Progenitor cell of endocrine pancreas (in vitro differentiated cells): Measurements from ENCODE around the gene CLEC3B. TPM values are rescaled to one million over a fixed set of nuclear protein-coding genes. Genes with fewer than 3 reads are reported as not detected.

Experiments used
- DNase-seq: peaks from one replicate; pipeline ENCODE4 v3.0.0; 2021; ENCODE audit warnings: low spot score; ENCODE audit not compliant: unreplicated experiment
- H3K27ac Mint-ChIP-seq: 2 replicates; pipeline ENCODE4 v1.8.0; 2021; ENCODE audit warnings: mild to moderate bottlenecking, moderate library complexity, mixed read lengths
- H3K27me3 Mint-ChIP-seq: 2 replicates; pipeline ENCODE4 v1.8.0; 2021; ENCODE audit warnings: mixed read lengths
- H3K36me3 Mint-ChIP-seq: 2 replicates; pipeline ENCODE4 v1.8.0; 2022; ENCODE audit warnings: mixed read lengths; ENCODE audit not compliant: insufficient read depth
- H3K4me1 Mint-ChIP-seq: 2 replicates; pipeline ENCODE4 v1.8.0; 2021; ENCODE audit warnings: low read depth, mixed read lengths
- H3K4me3 Mint-ChIP-seq: 2 replicates; pipeline ENCODE4 v1.8.0; 2021; ENCODE audit warnings: low read depth, mild to moderate bottlenecking, moderate library complexity, mixed read lengths
- H3K9me3 Mint-ChIP-seq: 2 replicates; pipeline ENCODE4 v1.8.0; 2021; ENCODE audit warnings: low read depth, mixed read lengths
- CTCF ChIP-seq: fragments of 200-600 bp; sonication (generic); IDR thresholded peaks from one replicate; pipeline ENCODE4 v1.5.0; 2021; ENCODE audit warnings: antibody characterized with exemption, mild to moderate bottlenecking; ENCODE audit not compliant: unreplicated experiment
- total RNA-seq: library from RNA; stranded (reverse); gene quantifications from 2 replicates; pipeline ENCODE4 v1.2.1, GENCODE V29; 2021

The CLEC3B gene
- total RNA-seq, 1 donor from 2014 or later = not detected

GRCh38 chr3:45020534-45020933 is 5.6 kb upstream of the CLEC3B start:
- Mint-ChIP-seq H3K36me3 (no peaks in the 10 kb centered on the region), H3K4me3 (no peak overlapping the region), H3K27ac (no peak overlapping the region)

GRCh38 chr3:45021524-45022297 is 4.4 kb upstream of the CLEC3B start:
- Mint-ChIP-seq H3K4me3 (no peak overlapping the region), H3K36me3 (no peaks in the 10 kb centered on the region), H3K27me3 (peaks cover 15% of the 10 kb centered on the region), H3K9me3 (no peaks in the 10 kb centered on the region), H3K27ac (no peak overlapping the region), H3K4me1 (peaks cover 1% of the 10 kb centered on the region)
- TF ChIP-seq CTCF = no peak
- no peak for DNase-seq

More at GRCh38 chr3:45020534-45020933, 5.6 kb upstream of the CLEC3B start:
- Mint-ChIP-seq H3K27me3 (peaks cover 7% of the 10 kb centered on the region), H3K9me3 (no peaks in the 10 kb centered on the region), H3K4me1 (peaks cover 1% of the 10 kb centered on the region)
- no peak for TF ChIP-seq CTCF
- DNase-seq = no peak

GRCh38 chr3:45023675-45024074 is 2.4 kb upstream of the CLEC3B start:
- Mint-ChIP-seq H3K4me1 (peaks cover 3% of the 10 kb centered on the region), H3K27ac (no peak overlapping the region), H3K27me3 (peaks cover 20% of the 10 kb centered on the region), H3K4me3 (no peak overlapping the region), H3K36me3 (no peaks in the 10 kb centered on the region), H3K9me3 (no peaks in the 10 kb centered on the region)
- DNase-seq = no peak
- no peak for TF ChIP-seq CTCF

GRCh38 chr3:45024542-45025255 is 1.4 kb upstream of the CLEC3B start:
- TF ChIP-seq CTCF = no peak
- no peaks in the 10 kb centered on the region for H3K9me3 Mint-ChIP-seq
- peaks cover 3% of the 10 kb centered on the region for H3K4me1 Mint-ChIP-seq
- DNase-seq = no peak
- no peaks in the 10 kb centered on the region for H3K36me3 Mint-ChIP-seq
- peaks cover 20% of the 10 kb centered on the region for H3K27me3 Mint-ChIP-seq
- no peak overlapping the region for H3K4me3 Mint-ChIP-seq
- H3K27ac Mint-ChIP-seq = no peak overlapping the region

GRCh38 chr3:45026957-45027356 is 854 bp downstream of the CLEC3B start:
- Mint-ChIP-seq H3K4me3 (no peak overlapping the region), H3K27me3 (peaks cover 24% of the 10 kb centered on the region), H3K27ac (no peak overlapping the region), H3K36me3 (no peaks in the 10 kb centered on the region), H3K4me1 (peaks cover 3% of the 10 kb centered on the region), H3K9me3 (no peaks in the 10 kb centered on the region)
- DNase-seq = no peak
- TF ChIP-seq CTCF = no peak
